T-cell (primary cell): ENCODE results near the gene SREBF2. TPM values are rescaled to one million over a fixed set of nuclear protein-coding genes. Genes with fewer than 3 reads are reported as not detected.

Experiments used
- ATAC-seq, 4 experiments: fragments of 200-7000 bp in 3 of 4; fragments of 150-1000 bp in 1 of 4; cut with Tn5 transposase; replicated peaks in 1 of 4; 1 replicate in 3 of 4; 2 replicates in 1 of 4; pipeline ENCODE4 v1.10.0; 2021; ENCODE audit warnings: moderate library complexity in 3 of 4, mild to moderate bottlenecking in 2 of 4, moderate number of reproducible peaks in 1 of 4
- CTCF ChIA-PET, 2 donors: fragments of 300-600 bp; sonication (Branson Sonifier 250); formaldehyde crosslinking; loops; one replicate each; lab custom pipeline; 2022; ENCODE audit warnings: antibody characterized with exemption in 2 of 2; lab: Charles Lee
- POLR2A ChIA-PET, 2 donors: fragments of 300-600 bp; sonication (Branson Sonifier 250); formaldehyde crosslinking; loops; one replicate each; lab custom pipeline; 2022; ENCODE audit warnings: antibody characterized with exemption in 2 of 2; lab: Charles Lee
- DNase-seq, 35 experiments: peaks; one replicate each; pipeline versions ENCODE4 v3.0.0 to v3.0.0-alpha.2; 2013 to 2023
- H3K27ac ChIP-seq: one replicate; pipeline ENCODE4 v1.5.1; 2013; ENCODE audit warnings: low read length
- H3K27me3 ChIP-seq, 2 experiments: replicated peaks in 1 of 2; 1 replicate in 1 of 2; 2 replicates in 1 of 2; pipeline versions ENCODE4 v1.6.1 to v1.7.0; 2013; ENCODE audit warnings: low read length in 1 of 2, mixed read lengths in 1 of 2; ENCODE audit not compliant: control insufficient read depth in 2 of 2, insufficient read depth in 2 of 2; ENCODE audit errors: extremely low read depth in 1 of 2
- H3K36me3 ChIP-seq, 2 donors: 1 replicate in 1 of 2; 2 replicates in 1 of 2; pipeline versions ENCODE4 v1.6.1 to v1.7.0; 2013; ENCODE audit warnings: low read length in 1 of 2; ENCODE audit not compliant: control insufficient read depth in 2 of 2, insufficient read depth in 1 of 2; ENCODE audit errors: extremely low read depth in 1 of 2
- H3K4me1 ChIP-seq, 2 experiments: 1 replicate in 1 of 2; 2 replicates in 1 of 2; pipeline versions ENCODE4 v1.6.1 to v1.7.0; 2013; ENCODE audit warnings: low read length in 2 of 2, mixed read lengths in 1 of 2; ENCODE audit not compliant: insufficient read depth in 2 of 2, control insufficient read depth in 1 of 2; ENCODE audit errors: extremely low read depth in 1 of 2
- H3K4me3 ChIP-seq, 2 donors: 1 replicate in 1 of 2; 2 replicates in 1 of 2; pipeline versions ENCODE4 v1.5.1 to v1.7.0; 2013; ENCODE audit warnings: mild to moderate bottlenecking in 2 of 2, low read length in 1 of 2, moderate library complexity in 1 of 2; ENCODE audit not compliant: control insufficient read depth in 1 of 2; ENCODE audit errors: extremely low read depth in 1 of 2
- H3K9me3 ChIP-seq: 2 replicates; pipeline ENCODE4 v1.7.0; 2013
- H3K27ac Mint-ChIP-seq, 2 donors: one replicate each; pipeline ENCODE4 v1.8.0; 2020 to 2021; ENCODE audit warnings: mild to moderate bottlenecking in 2 of 2, mixed read lengths in 2 of 2
- H3K27me3 Mint-ChIP-seq, 2 donors: one replicate each; pipeline ENCODE4 v1.8.0; 2021 to 2022; ENCODE audit warnings: mixed read lengths in 2 of 2
- H3K36me3 Mint-ChIP-seq: one replicate; pipeline ENCODE4 v1.8.0; 2021; ENCODE audit warnings: mixed read lengths
- H3K4me1 Mint-ChIP-seq, 3 donors: one replicate each; pipeline ENCODE4 v1.8.0; 2020 to 2022; ENCODE audit warnings: mixed read lengths in 3 of 3, mild to moderate bottlenecking in 1 of 3
- H3K4me3 Mint-ChIP-seq, 3 donors: one replicate each; pipeline ENCODE4 v1.8.0; 2020 to 2022; ENCODE audit warnings: mild to moderate bottlenecking in 3 of 3, mixed read lengths in 3 of 3, moderate library complexity in 3 of 3
- H3K9me3 Mint-ChIP-seq, 3 donors: one replicate each; pipeline ENCODE4 v1.8.0; 2020 to 2022; ENCODE audit warnings: mixed read lengths in 3 of 3
- WGBS: methylation state at CpG from one replicate; pipeline ENCODE4 v1.1.5; 2013; ENCODE audit warnings: missing lambda C conversion rate; ENCODE audit not compliant: insufficient coverage; 5-methylcytosine and 5-hydroxymethylcytosine counted together
- total RNA-seq, 35 experiments: library from RNA in 6 of 35; stranded (reverse) in 6 of 35; fragments of 120-200 nt in 1 of 35; gene quantifications; one replicate each; pipeline versions ENCODE4 v1.2.1 to v1.2.4 and lab custom pipeline; 2013 to 2026

Gene SREBF2
- total RNA-seq, 5 donors from 2014 or later (not counting 1 experiment from before 2014, with no cell fraction given) = 71.9 to 128 (median 112) TPM

DNA sequence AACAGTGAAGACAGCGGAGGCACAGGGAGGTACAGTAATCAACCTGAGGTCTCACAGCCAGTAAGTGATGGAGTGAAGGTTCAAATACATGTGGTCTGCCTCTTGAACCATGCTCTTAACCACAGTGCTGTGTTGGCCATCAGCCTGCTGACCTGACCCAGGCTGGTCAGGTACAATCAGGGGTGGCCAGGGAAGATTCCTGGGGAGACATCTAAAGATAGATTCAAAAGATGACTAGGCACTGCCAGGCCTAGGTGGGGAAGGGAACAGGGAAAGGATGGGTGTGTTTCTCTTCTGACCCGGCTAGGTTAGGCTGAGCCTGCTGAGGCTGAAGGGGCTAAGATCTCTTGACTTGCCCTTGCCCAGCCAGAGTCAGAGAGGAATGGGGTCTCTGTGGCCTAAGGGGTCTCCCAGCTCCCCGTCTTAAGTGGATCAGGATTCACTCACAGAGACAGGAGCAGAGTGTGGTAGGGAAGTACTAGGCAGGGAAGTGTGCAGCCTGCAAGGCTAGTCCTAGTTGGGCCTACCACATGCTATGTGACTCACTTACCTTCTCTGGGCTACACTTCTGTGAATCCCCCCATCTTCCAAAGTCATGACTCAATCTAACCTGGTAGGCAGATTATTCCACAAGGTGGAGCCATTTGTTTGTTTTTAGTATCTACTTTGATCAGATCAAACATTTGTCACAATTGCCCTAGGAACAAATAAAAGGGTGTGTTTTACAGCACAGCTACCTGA lies 10.4 kb upstream of the SREBF2 start:
- POLR2A ChIA-PET = interaction anchor here in 1 of 2 donors (0.6 kb wide), 1 partner anchor 42 kb away, joined by 5 read pairs; no protein-coding TSS in a partner anchor
- CTCF ChIA-PET = interaction anchor here (0.6 to 1.9 kb wide), 13 partner anchors 8 to 486 kb away, joined by 3 to 10 read pairs (median 3); partner anchors contain the start of genes SREBF2 (in 1 of the 2) and TNFRSF13C (in 1 of the 2)
- H3K27me3 ChIP-seq = no peaks in the 10 kb centered on the region
- H3K4me3 ChIP-seq = no peak overlapping the region
- H3K36me3 ChIP-seq = peaks cover 0 to 39% of the 10 kb centered on the region in 2 donors
- 89% methylated on average over 2 of the region's 3 CpGs for WGBS
- no peak overlapping the region for H3K4me3 Mint-ChIP-seq
- no peaks in the 10 kb centered on the region for H3K9me3 ChIP-seq
- peaks cover 11 to 17% (median 14%) of the 10 kb centered on the region in 3 donors for H3K4me1 Mint-ChIP-seq
- DNase-seq (peak in 14 of 35 experiments; percentile 3 to 85 (median 25)), ATAC-seq (peak; percentile 64 to 91 (median 88))
- peak overlapping the region; percentile 62 to 71 for H3K27ac Mint-ChIP-seq
- H3K27me3 Mint-ChIP-seq = no peaks in the 10 kb centered on the region
- H3K36me3 Mint-ChIP-seq = peaks cover 27% of the 10 kb centered on the region
- H3K27ac ChIP-seq = no peak overlapping the region
- peaks cover 0 to 4% of the 10 kb centered on the region in 2 experiments for H3K4me1 ChIP-seq
- no peaks in the 10 kb centered on the region for H3K9me3 Mint-ChIP-seq

DNA sequence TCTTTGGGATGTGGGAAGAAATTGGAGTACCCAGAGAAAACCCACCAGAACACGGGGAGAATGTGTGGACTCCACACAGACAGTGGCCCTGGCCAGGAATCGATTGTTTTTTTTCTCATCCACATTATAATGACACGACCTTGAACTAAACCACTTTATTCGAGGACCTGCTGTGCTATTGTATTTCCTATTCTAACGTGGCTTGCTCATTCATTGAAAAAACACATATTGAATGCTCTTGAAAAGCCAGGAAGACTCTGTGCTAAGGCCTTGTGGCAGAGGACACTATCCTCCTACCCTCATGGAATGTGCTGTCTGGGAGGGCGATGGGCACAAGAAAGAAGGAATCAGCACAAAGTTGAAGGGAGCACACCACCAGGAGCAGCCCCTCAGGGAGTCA lies 9.1 kb upstream of the SREBF2 start:
- DNase-seq = no peak

DNA sequence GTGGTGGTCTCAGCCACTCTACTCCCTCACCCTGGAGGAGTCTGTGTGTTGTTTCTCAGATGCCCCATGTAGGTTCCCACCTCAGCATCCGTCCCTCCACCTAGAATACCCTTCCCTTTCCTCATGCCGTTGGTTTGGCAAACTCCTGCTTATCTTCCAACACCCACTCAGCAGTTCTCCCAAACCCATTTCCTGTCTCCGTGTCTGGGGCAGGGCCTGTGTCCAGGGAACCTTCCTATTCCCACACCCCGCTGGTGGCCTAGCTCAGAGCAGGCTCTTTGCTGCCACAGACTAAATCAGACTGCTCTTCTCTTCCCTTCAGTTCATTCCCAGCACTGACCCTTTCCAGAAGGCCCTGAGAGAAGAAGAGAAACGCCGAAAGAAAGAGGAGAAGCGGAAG lies 7.5 kb upstream of the SREBF2 start:
- Histone ChIP-seq H3K9me3 (no peaks in the 10 kb centered on the region), H3K27me3 (no peaks in the 10 kb centered on the region), H3K36me3 (peaks cover 0 to 18% of the 10 kb centered on the region in 2 donors), H3K4me3 (no peak overlapping the region), H3K4me1 (peaks cover 0 to 4% of the 10 kb centered on the region in 2 experiments), H3K27ac (no peak overlapping the region)
- Mint-ChIP-seq H3K27me3 (no peaks in the 10 kb centered on the region), H3K4me1 (peaks cover 11 to 17% (median 14%) of the 10 kb centered on the region in 3 donors), H3K9me3 (no peaks in the 10 kb centered on the region), H3K36me3 (peaks cover 20% of the 10 kb centered on the region), H3K27ac (peak overlapping the region; percentile 15 to 48), H3K4me3 (no peak overlapping the region)
- WGBS = 93% methylated on average over 6 of the region's 7 CpGs
- CTCF ChIA-PET = no interaction called here
- DNase-seq (no peak), ATAC-seq (no peak)
- POLR2A ChIA-PET = no interaction called here

More for the DNA sequence above, 9.1 kb upstream of the SREBF2 start:
- Mint-ChIP-seq H3K27me3 (no peaks in the 10 kb centered on the region), H3K4me3 (no peak overlapping the region), H3K36me3 (peaks cover 27% of the 10 kb centered on the region), H3K9me3 (no peaks in the 10 kb centered on the region), H3K4me1 (peaks cover 11 to 17% (median 14%) of the 10 kb centered on the region in 3 donors), H3K27ac (peak overlapping the region in 1 of 2 donors; percentile 77)
- ChIA-PET POLR2A (no interaction called here), CTCF (interaction anchor here in 1 of 2 donors (0.6 kb wide), 1 partner anchor 24 kb away, joined by 3 read pairs; no protein-coding TSS in a partner anchor)
- Histone ChIP-seq H3K36me3 (peaks cover 0 to 27% of the 10 kb centered on the region in 2 donors), H3K4me1 (peaks cover 0 to 4% of the 10 kb centered on the region in 2 experiments), H3K4me3 (no peak overlapping the region), H3K9me3 (no peaks in the 10 kb centered on the region), H3K27me3 (no peaks in the 10 kb centered on the region), H3K27ac (no peak overlapping the region)
- WGBS = 80% methylated on average over 2 of the region's 6 CpGs
- no peak for ATAC-seq

DNA sequence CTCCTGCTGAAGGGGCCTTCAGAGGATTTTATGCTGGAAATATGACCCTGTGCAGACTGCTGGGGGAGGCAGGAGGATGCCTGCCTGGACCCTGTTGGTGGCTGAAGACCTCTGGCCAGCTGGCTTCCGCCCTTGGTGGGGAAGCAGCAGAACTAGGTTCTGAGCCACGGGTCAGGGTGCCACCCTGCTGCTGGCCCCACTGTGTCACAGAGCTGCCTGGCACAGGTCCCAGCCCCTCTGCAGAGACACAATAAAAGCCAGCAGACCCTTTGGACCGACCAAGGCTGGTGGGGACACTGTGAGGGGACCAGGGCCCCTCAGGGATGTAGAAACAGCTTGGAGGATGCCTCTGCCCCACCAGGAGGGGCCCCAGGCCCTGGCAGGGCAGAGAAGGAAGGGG lies 6.9 kb upstream of the SREBF2 start:
- ChIA-PET POLR2A (no interaction called here), CTCF (interaction anchor here in 1 of 2 donors (0.6 kb wide), 1 partner anchor 119 kb away, joined by 3 read pairs; no protein-coding TSS in a partner anchor)
- H3K4me3 Mint-ChIP-seq = no peak overlapping the region
- peaks cover 14% of the 10 kb centered on the region for H3K36me3 Mint-ChIP-seq
- H3K9me3 Mint-ChIP-seq = no peaks in the 10 kb centered on the region
- Histone ChIP-seq H3K27me3 (no peaks in the 10 kb centered on the region), H3K4me1 (peaks cover 0 to 4% of the 10 kb centered on the region in 2 experiments), H3K27ac (no peak overlapping the region), H3K36me3 (peaks cover 0 to 18% of the 10 kb centered on the region in 2 donors), H3K4me3 (no peak overlapping the region), H3K9me3 (no peaks in the 10 kb centered on the region)
- H3K27me3 Mint-ChIP-seq = no peaks in the 10 kb centered on the region
- DNase-seq = no peak
- 94% methylated on average over 3 of the region's 3 CpGs for WGBS
- no peak for ATAC-seq
- peaks cover 11 to 19% (median 16%) of the 10 kb centered on the region in 3 donors for H3K4me1 Mint-ChIP-seq
- H3K27ac Mint-ChIP-seq = peak overlapping the region in 1 of 2 donors; percentile 52

DNA sequence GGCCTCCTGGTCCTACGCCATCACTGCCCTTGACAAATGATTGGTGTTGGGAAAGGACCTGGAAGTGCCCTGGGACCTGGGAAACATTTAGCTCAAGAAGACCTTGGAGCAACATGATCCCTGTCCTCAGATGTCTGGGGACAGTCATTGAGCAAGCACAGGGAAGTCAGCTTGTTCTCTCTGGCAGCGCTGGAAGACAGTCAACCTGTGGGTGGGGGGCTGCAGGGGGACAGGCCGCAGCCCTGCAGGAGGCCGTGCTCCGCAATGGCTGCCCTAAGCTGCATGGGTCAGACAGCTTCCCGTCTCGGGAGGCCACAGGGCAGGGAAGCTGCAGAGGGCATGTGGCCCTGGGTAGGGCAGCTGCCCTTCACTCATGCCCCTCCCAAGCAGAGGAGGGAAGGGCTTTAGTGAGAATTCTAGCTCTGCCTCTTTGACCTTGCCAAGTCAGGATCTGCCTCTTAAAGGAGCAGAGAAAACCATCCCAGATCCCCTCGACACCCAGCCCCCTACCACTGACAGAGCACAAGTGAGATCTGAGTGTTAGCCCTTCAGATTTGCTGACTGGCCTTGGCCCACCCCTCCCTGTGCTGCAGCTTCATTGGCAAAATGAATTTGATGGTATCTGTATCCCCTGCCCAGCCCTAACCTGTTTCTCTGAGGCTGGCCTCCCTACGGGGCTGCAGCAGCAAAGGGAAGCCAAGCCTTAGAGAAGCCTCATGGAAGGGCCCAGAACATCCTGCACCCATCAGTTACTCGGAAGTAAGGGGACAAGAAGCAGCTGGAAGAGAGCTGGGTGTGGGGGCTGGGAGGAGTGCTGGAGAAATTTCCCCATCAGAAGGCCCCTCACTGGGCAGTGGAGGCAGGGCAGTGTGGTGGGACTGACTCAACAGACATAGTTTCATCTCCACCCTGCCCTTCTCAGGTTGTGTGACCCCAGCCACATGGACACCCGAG lies 6.2 kb upstream of the SREBF2 start:
- Mint-ChIP-seq H3K36me3 (peaks cover 12% of the 10 kb centered on the region), H3K4me1 (peaks cover 11 to 21% (median 19%) of the 10 kb centered on the region in 3 donors), H3K27me3 (no peaks in the 10 kb centered on the region), H3K4me3 (no peak overlapping the region), H3K9me3 (no peaks in the 10 kb centered on the region), H3K27ac (peak overlapping the region; percentile 36 to 52)
- Histone ChIP-seq H3K27me3 (no peaks in the 10 kb centered on the region), H3K4me3 (no peak overlapping the region), H3K36me3 (peaks cover 0 to 18% of the 10 kb centered on the region in 2 donors), H3K4me1 (peaks cover 0 to 4% of the 10 kb centered on the region in 2 experiments), H3K9me3 (no peaks in the 10 kb centered on the region), H3K27ac (no peak overlapping the region)
- ChIA-PET CTCF (interaction anchor here in 1 of 2 donors (0.6 kb wide), 1 partner anchor 118 kb away, joined by 3 read pairs; no protein-coding TSS in a partner anchor), POLR2A (interaction anchor here (0.6 to 1.1 kb wide), 2 partner anchors 114 to 128 kb away, joined by 3 read pairs; no protein-coding TSS in a partner anchor)
- WGBS = 100% methylated on average over 3 of the region's 11 CpGs
- no peak for ATAC-seq
- DNase-seq = no peak
